B cell (primary cell): ENCODE results near the gene BRWD1. TPM values are rescaled to one million over a fixed set of nuclear protein-coding genes. Genes with fewer than 3 reads are reported as not detected.

Source experiments
- ATAC-seq: fragments of 200-7000 bp; cut with Tn5 transposase; one replicate; pipeline ENCODE4 v1.10.0; 2021; ENCODE audit warnings: low read depth, mild to moderate bottlenecking, moderate number of reproducible peaks, moderate library complexity
- CTCF ChIA-PET: fragments of 350-600 bp; sonication (Branson Sonifier 250); formaldehyde crosslinking; loops from one replicate; lab custom pipeline; 2021; ENCODE audit warnings: antibody characterized with exemption, inconsistent platforms; lab: Charles Lee
- POLR2A ChIA-PET: fragments of 350-600 bp; sonication (Branson Sonifier 250); formaldehyde crosslinking; loops from one replicate; lab custom pipeline; 2021; ENCODE audit warnings: antibody characterized with exemption; lab: Charles Lee
- DNase-seq: peaks from one replicate; pipeline ENCODE4 v3.0.0; 2013
- H2AFZ ChIP-seq: 2 replicates; pipeline ENCODE4 v1.6.1; 2012; ENCODE audit warnings: mild to moderate bottlenecking, low read depth, low read length; ENCODE audit not compliant: insufficient read depth, poor library complexity, severe bottlenecking
- H3K27ac ChIP-seq, 2 donors: 1 replicate in 1 of 2; 2 replicates in 1 of 2; pipeline ENCODE4 v1.5.1; 2012 to 2013; ENCODE audit warnings: low read length in 2 of 2, mild to moderate bottlenecking in 2 of 2, moderate library complexity in 1 of 2
- H3K27me3 ChIP-seq, 4 experiments: fragments of 200-600 bp in 1 of 4; sonication (generic) in 1 of 4; replicated peaks in 1 of 4; 1 replicate in 2 of 4; 2 replicates in 2 of 4; pipeline versions ENCODE4 v1.6.1 to v1.7.0; 2013 to 2016; ENCODE audit warnings: low read length in 3 of 4, mild to moderate bottlenecking in 2 of 4, mixed read lengths in 1 of 4, moderate library complexity in 1 of 4; ENCODE audit not compliant: insufficient read depth in 4 of 4, control insufficient read depth in 3 of 4; ENCODE audit errors: control extremely low read depth in 1 of 4
- H3K36me3 ChIP-seq, 2 experiments: replicated peaks in 1 of 2; 1 replicate in 1 of 2; 2 replicates in 1 of 2; pipeline versions ENCODE4 v1.6.1 to v1.7.1; 2013; ENCODE audit warnings: low read length in 1 of 2; ENCODE audit not compliant: insufficient read depth in 2 of 2, control insufficient read depth in 1 of 2; ENCODE audit errors: control extremely low read depth in 1 of 2, extremely low read depth in 1 of 2
- H3K4me1 ChIP-seq, 2 donors: fragments of 200-600 bp in 1 of 2; sonication (generic) in 1 of 2; 1 replicate in 1 of 2; 2 replicates in 1 of 2; pipeline versions ENCODE4 v1.5.1 to v1.6.1; 2013 to 2017; ENCODE audit warnings: low read length in 2 of 2; ENCODE audit not compliant: control insufficient read depth in 2 of 2, insufficient read depth in 2 of 2
- H3K4me2 ChIP-seq: replicated peaks from 2 replicates; pipeline ENCODE3; 2012; ENCODE audit warnings: mild to moderate bottlenecking, low read depth, low read length; ENCODE audit not compliant: poor library complexity, severe bottlenecking
- H3K4me3 ChIP-seq, 5 experiments: fragments of 200-600 bp in 1 of 5; sonication (generic) in 1 of 5; 1 replicate in 3 of 5; 2 replicates in 2 of 5; pipeline versions ENCODE4 v1.5.1 to v1.7.0; 2011 to 2016; ENCODE audit warnings: low read length in 4 of 5, mild to moderate bottlenecking in 4 of 5, low read depth in 2 of 5, control low read depth in 1 of 5, moderate library complexity in 1 of 5; ENCODE audit not compliant: insufficient read depth in 1 of 5; ENCODE audit errors: control extremely low read depth in 1 of 5, extremely low read depth in 1 of 5
- H3K79me2 ChIP-seq: fragments of 200-600 bp; sonication (generic); one replicate; pipeline ENCODE4 v1.6.0; 2016; ENCODE audit warnings: low read length; ENCODE audit not compliant: control insufficient read depth, insufficient read depth
- H3K9ac ChIP-seq: fragments of 200-600 bp; sonication (generic); 2 replicates; pipeline ENCODE4 v1.6.1; 2017; ENCODE audit warnings: mild to moderate bottlenecking, low read length, moderate library complexity
- H3K9me3 ChIP-seq, 3 donors: one replicate each; pipeline versions ENCODE4 v1.6.1 to v1.7.1; 2013; ENCODE audit warnings: low read length in 2 of 3; ENCODE audit not compliant: control insufficient read depth in 2 of 3, insufficient read depth in 1 of 3; ENCODE audit errors: control extremely low read depth in 1 of 3
- H4K20me1 ChIP-seq: 2 replicates; pipeline ENCODE4 v1.6.0; 2012; ENCODE audit warnings: mild to moderate bottlenecking, low read length; ENCODE audit not compliant: insufficient read depth, control insufficient read depth, poor library complexity, severe bottlenecking
- H3K27ac Mint-ChIP-seq: one replicate; pipeline ENCODE4 v1.8.0; 2021; ENCODE audit warnings: mixed read lengths
- H3K27me3 Mint-ChIP-seq: one replicate; pipeline ENCODE4 v1.8.0; 2021; ENCODE audit warnings: mixed read lengths
- H3K4me1 Mint-ChIP-seq: one replicate; pipeline ENCODE4 v1.8.0; 2021; ENCODE audit warnings: mixed read lengths
- H3K4me3 Mint-ChIP-seq: one replicate; pipeline ENCODE4 v1.8.0; 2021; ENCODE audit warnings: mixed read lengths
- H3K9me3 Mint-ChIP-seq: one replicate; pipeline ENCODE4 v1.8.0; 2022; ENCODE audit warnings: mixed read lengths; ENCODE audit not compliant: insufficient read depth
- EZH2 ChIP-seq: IDR thresholded peaks from 2 replicates; pipeline ENCODE4 v1.6.1; 2012; ENCODE audit warnings: borderline replicate concordance, low read depth, mild to moderate bottlenecking, moderate library complexity, low read length; ENCODE audit not compliant: insufficient read depth, poor library complexity, severe bottlenecking
- WGBS: methylation state at CpG from one replicate; pipeline ENCODE4 v1.1.5; 2013; ENCODE audit warnings: missing lambda C conversion rate; ENCODE audit not compliant: insufficient coverage; 5-methylcytosine and 5-hydroxymethylcytosine counted together
- intact Hi-C: fragments of 100-400 bp; cut with micrococcal nuclease; formaldehyde crosslinking; loops from one replicate; pipeline ENCODE4 v1.10.0; 2022
- polyA plus RNA-seq: library from polyadenylated mRNA; depleted of rRNA; stranded (reverse); fragments of >200 nt; gene quantifications from 2 replicates; pipeline ENCODE4 v1.2.3, GENCODE V29; 2012
- total RNA-seq, 2 donors: library from RNA; stranded (reverse); fragments of 120-200 nt in 1 of 2; gene quantifications; 1 replicate in 1 of 2; 2 replicates in 1 of 2; pipeline versions ENCODE4 v1.2.3 to v1.2.4, GENCODE V29; 2013 to 2022
- TF ChIP-seq, protein P1 (sequence below): fragments of 200-600 bp; IDR thresholded peaks from one replicate; pipeline ENCODE4 v1.8.0; 2022; ENCODE audit warnings: antibody characterized with exemption, mild to moderate bottlenecking

BRWD1 gene
- total and polyA plus RNA-seq, 2 donors (not counting 1 experiment from before 2014, with no cell fraction given): 9.4 to 93.9 TPM

DNA sequence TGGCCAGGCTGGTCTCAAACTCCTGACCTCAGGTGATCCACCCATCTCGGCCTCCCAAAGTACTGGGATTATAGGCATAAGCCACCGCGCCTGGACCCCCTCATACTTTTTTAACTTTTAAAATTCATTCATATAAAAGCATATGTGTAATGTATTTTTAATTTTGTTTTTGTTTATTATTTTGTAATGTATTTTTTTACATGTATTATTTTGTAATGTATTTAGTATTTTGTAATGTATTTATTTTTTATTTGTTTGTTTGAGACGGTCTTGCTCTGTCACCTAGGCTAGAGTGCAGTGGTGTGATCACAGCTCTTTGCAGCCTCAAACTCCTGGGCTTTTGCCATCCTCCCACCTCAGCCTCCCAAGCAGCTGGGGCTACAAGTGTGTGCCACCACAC, 12.0 kb upstream of the BRWD1 start:
- Histone ChIP-seq H3K36me3 (no peaks in the 10 kb centered on the region), H2AFZ (no peak overlapping the region), H3K27ac (no peak overlapping the region), H3K4me1 (no peaks in the 10 kb centered on the region), H3K79me2 (no peaks in the 10 kb centered on the region), H3K9me3 (no peaks in the 10 kb centered on the region), H3K4me2 (no peak overlapping the region), H3K4me3 (no peak overlapping the region), H4K20me1 (no peaks in the 10 kb centered on the region), H3K9ac (no peak overlapping the region), H3K27me3 (no peaks in the 10 kb centered on the region)
- CTCF ChIA-PET: no interaction called here
- H3K27me3 Mint-ChIP-seq: peaks cover 9% of the 10 kb centered on the region
- POLR2A ChIA-PET: no interaction called here
- no peak for DNase-seq
- peaks cover 4% of the 10 kb centered on the region for H3K4me1 Mint-ChIP-seq
- H3K4me3 Mint-ChIP-seq: no peak overlapping the region
- H3K9me3 Mint-ChIP-seq: no peaks in the 10 kb centered on the region
- H3K27ac Mint-ChIP-seq: no peak overlapping the region
- intact Hi-C loops: no loop called here
- no peak for ATAC-seq
- TF ChIP-seq EZH2: no peak
- TF ChIP-seq, protein P1, sequence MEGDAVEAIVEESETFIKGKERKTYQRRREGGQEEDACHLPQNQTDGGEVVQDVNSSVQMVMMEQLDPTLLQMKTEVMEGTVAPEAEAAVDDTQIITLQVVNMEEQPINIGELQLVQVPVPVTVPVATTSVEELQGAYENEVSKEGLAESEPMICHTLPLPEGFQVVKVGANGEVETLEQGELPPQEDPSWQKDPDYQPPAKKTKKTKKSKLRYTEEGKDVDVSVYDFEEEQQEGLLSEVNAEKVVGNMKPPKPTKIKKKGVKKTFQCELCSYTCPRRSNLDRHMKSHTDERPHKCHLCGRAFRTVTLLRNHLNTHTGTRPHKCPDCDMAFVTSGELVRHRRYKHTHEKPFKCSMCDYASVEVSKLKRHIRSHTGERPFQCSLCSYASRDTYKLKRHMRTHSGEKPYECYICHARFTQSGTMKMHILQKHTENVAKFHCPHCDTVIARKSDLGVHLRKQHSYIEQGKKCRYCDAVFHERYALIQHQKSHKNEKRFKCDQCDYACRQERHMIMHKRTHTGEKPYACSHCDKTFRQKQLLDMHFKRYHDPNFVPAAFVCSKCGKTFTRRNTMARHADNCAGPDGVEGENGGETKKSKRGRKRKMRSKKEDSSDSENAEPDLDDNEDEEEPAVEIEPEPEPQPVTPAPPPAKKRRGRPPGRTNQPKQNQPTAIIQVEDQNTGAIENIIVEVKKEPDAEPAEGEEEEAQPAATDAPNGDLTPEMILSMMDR: no peak
- WGBS: no CpG with 5 or more reads among the region's 4 CpGs

DNA sequence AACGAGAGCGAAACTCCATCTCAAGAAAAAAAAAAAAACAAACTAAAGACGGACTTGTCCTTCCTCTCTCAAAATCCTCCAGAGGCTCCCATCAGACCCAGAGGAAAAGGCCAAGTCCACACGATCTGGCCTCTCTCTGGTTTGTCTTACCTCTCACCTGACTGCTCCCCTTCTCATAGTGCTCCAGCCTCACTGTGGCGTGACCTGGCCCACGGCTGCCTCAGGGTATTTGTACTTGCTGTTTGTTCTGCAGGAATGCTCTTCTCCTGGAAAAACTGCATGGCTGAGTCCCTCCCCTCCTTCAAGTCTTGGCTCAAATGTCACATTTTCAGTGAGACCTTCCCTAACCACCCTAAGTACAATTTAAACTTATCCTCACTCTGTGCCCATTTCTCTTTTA, 8.0 kb upstream of the BRWD1 start:
- no peak overlapping the region for H3K9ac ChIP-seq
- no peak overlapping the region for H3K4me3 Mint-ChIP-seq
- H2AFZ ChIP-seq: no peak overlapping the region
- no peaks in the 10 kb centered on the region for H3K36me3 ChIP-seq
- no peaks in the 10 kb centered on the region for H3K9me3 ChIP-seq
- no peaks in the 10 kb centered on the region for H3K27me3 ChIP-seq
- ChIA-PET CTCF (no interaction called here), POLR2A (no interaction called here)
- H3K79me2 ChIP-seq: no peaks in the 10 kb centered on the region
- ATAC-seq: no peak
- no peak for TF ChIP-seq EZH2
- TF ChIP-seq, protein P1: no peak
- H3K4me3 ChIP-seq: no peak overlapping the region
- H3K4me2 ChIP-seq: no peak overlapping the region
- H3K27ac Mint-ChIP-seq: no peak overlapping the region
- H3K27ac ChIP-seq: no peak overlapping the region
- H3K9me3 Mint-ChIP-seq: no peaks in the 10 kb centered on the region
- H3K4me1 ChIP-seq: peaks cover 0 to 21% of the 10 kb centered on the region in 2 donors
- peaks cover 12% of the 10 kb centered on the region for H3K4me1 Mint-ChIP-seq
- H4K20me1 ChIP-seq: no peaks in the 10 kb centered on the region
- DNase-seq: no peak
- H3K27me3 Mint-ChIP-seq: peaks cover 7% of the 10 kb centered on the region
- intact Hi-C loops: no loop called here
- 100% methylated on average over 4 of the region's 6 CpGs for WGBS
